Thyroid gland (tissue), 4 donors: ENCODE data around the gene SERPINB1. TPM values are rescaled to one million over a fixed set of nuclear protein-coding genes. Genes with fewer than 3 reads are reported as not detected.
A peak's percentile ranks its signal among the peaks of the same experiment; 100 is the strongest.
"Not testable (repeated sequence)": the region's sequence is repeated elsewhere in the genome, so short reads cannot be mapped to it uniquely, and the experiment has no call there.

Source experiments
- DNase-seq, 2 donors: peaks; one replicate each; pipeline ENCODE4 v3.0.0-alpha.2; 2019
- H3K27ac ChIP-seq, 3 donors: fragments of 200-600 bp; sonication (generic); 1 replicate in 2 of 3; 2 replicates in 1 of 3; pipeline ENCODE4 v1.5.1; 2016 to 2019; ENCODE audit warnings: mild to moderate bottlenecking in 1 of 3, moderate library complexity in 1 of 3
- H3K27me3 ChIP-seq: fragments of 200-600 bp; sonication (generic); one replicate; pipeline ENCODE4 v1.5.1; 2019
- H3K36me3 ChIP-seq, 2 donors: fragments of 200-600 bp; sonication (generic); one replicate each; pipeline ENCODE4 v1.5.1; 2016 to 2019
- H3K4me1 ChIP-seq, 2 donors: fragments of 200-600 bp; sonication (generic); one replicate each; pipeline ENCODE4 v1.5.1; 2017 to 2019
- H3K4me3 ChIP-seq, 3 donors: fragments of 200-600 bp; sonication (generic); replicated peaks in 1 of 3; 1 replicate in 2 of 3; 2 replicates in 1 of 3; pipeline ENCODE4 v1.5.1; 2016; ENCODE audit warnings: mild to moderate bottlenecking in 1 of 3
- H3K9me3 ChIP-seq: fragments of 200-600 bp; sonication (generic); one replicate; pipeline ENCODE4 v1.5.1; 2017
- POLR2A ChIP-seq, 2 donors: fragments of 450-650 bp; IDR thresholded peaks; one replicate each; pipeline ENCODE4 v1.6.1; 2017; ENCODE audit warnings: antibody characterized with exemption in 2 of 2, mild to moderate bottlenecking in 2 of 2, moderate library complexity in 1 of 2
- WGBS, 2 donors: methylation state at CpG; one replicate each; pipeline ENCODE4 v1.1.5; 2017; 5-methylcytosine and 5-hydroxymethylcytosine counted together
- intact Hi-C: fragments of 100-400 bp; cut with DNase I; formaldehyde crosslinking; loops from one replicate; pipeline ENCODE4 v1.15.1; 2023
- total RNA-seq, 4 donors: library from RNA; depleted of rRNA; stranded (reverse); fragments of >200 nt; gene quantifications; one replicate each; pipeline ENCODE4 v1.2.3, GENCODE V29; 2016
- TF ChIP-seq, protein P1 (sequence below), 6 experiments: fragments of 200-600 bp in 3 of 6; fragments of 450-650 bp in 3 of 6; sonication (generic) in 3 of 6; IDR thresholded peaks; one replicate each; pipeline ENCODE4 v1.5.1; 2016 to 2019; ENCODE audit warnings: antibody characterized with exemption in 6 of 6, mild to moderate bottlenecking in 2 of 6, inconsistent platforms in 1 of 6, moderate library complexity in 1 of 6

The SERPINB1 gene
- total RNA-seq, 4 donors from 2014 or later = 36.2 to 52.8 (median 43.4) TPM

GRCh38 chr6:2861060-2861821 is 19.6 kb upstream of the SERPINB1 start:
- 69 to 73% methylated on average over 9 of the region's 12 CpGs for WGBS, 2 donors
- DNase-seq = no peak
- Histone ChIP-seq H3K27ac (no peak overlapping the region), H3K36me3 (no peaks in the 10 kb centered on the region), H3K27me3 (no peaks in the 10 kb centered on the region), H3K9me3 (no peaks in the 10 kb centered on the region), H3K4me1 (peaks cover 0 to 20% of the 10 kb centered on the region in 2 donors), H3K4me3 (no peak overlapping the region)
- intact Hi-C loops = no loop called here
- TF ChIP-seq, protein P1, sequence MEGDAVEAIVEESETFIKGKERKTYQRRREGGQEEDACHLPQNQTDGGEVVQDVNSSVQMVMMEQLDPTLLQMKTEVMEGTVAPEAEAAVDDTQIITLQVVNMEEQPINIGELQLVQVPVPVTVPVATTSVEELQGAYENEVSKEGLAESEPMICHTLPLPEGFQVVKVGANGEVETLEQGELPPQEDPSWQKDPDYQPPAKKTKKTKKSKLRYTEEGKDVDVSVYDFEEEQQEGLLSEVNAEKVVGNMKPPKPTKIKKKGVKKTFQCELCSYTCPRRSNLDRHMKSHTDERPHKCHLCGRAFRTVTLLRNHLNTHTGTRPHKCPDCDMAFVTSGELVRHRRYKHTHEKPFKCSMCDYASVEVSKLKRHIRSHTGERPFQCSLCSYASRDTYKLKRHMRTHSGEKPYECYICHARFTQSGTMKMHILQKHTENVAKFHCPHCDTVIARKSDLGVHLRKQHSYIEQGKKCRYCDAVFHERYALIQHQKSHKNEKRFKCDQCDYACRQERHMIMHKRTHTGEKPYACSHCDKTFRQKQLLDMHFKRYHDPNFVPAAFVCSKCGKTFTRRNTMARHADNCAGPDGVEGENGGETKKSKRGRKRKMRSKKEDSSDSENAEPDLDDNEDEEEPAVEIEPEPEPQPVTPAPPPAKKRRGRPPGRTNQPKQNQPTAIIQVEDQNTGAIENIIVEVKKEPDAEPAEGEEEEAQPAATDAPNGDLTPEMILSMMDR (IDR thresholded peaks at IDR 0.05) = no peak
- TF ChIP-seq POLR2A (IDR thresholded peaks at IDR 0.05) = no peak

DNA sequence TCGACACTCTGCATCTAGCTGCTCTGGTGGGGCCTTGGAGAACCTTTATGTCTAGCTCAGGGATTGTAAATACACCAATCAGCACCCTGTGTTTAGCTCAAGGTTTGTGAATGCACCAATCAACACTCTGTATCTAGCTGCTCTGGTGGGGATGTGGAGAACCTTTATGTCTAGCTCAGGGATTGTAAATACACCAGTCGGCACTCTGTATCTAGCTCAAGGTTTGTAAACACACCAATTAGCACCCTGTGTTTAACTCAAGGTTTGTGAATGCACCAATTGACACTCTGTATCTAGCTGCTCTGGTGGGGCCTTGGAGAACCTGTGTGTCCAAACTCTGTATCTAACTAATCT is 19.0 kb upstream of the SERPINB1 start:
- 100% methylated on average over 2 of the region's 2 CpGs; no CpG with 5 or more reads in 1 of the 2 donors for WGBS, 2 donors
- H3K4me1 ChIP-seq = peaks cover 0 to 20% of the 10 kb centered on the region in 2 donors
- H3K27ac ChIP-seq, H3K4me3 ChIP-seq, H3K9me3 ChIP-seq, H3K27me3 ChIP-seq, H3K36me3 ChIP-seq, intact Hi-C loops, DNase-seq: not testable (repeated sequence)

GRCh38 chr6:2859798-2860705 is 18.4 kb upstream of the SERPINB1 start:
- H3K4me3 ChIP-seq, H3K27ac ChIP-seq, DNase-seq, intact Hi-C loops, H3K9me3 ChIP-seq, H3K27me3 ChIP-seq, H3K36me3 ChIP-seq: not testable (repeated sequence)
- 93% methylated on average over 7 to 18 of the region's 42 CpGs for WGBS, 2 donors
- H3K4me1 ChIP-seq = peaks cover 0 to 20% of the 10 kb centered on the region in 2 donors

GRCh38 chr6:2859185-2859700 is 17.6 kb upstream of the SERPINB1 start:
- 86 to 89% methylated on average over 4 of the region's 4 CpGs for WGBS, 2 donors
- Histone ChIP-seq H3K4me3 (no peak overlapping the region), H3K27me3 (no peaks in the 10 kb centered on the region), H3K36me3 (no peaks in the 10 kb centered on the region), H3K9me3 (no peaks in the 10 kb centered on the region), H3K27ac (peak overlapping the region in 1 of 3 donors; percentile 44), H3K4me1 (peaks cover 0 to 26% of the 10 kb centered on the region in 2 donors)
- intact Hi-C loops = no loop called here
- DNase-seq = no peak
- TF ChIP-seq, protein P1 (IDR thresholded peaks at IDR 0.05) = no peak
- no peak for TF ChIP-seq POLR2A (IDR thresholded peaks at IDR 0.05)

GRCh38 chr6:2857580-2858337 is 16.1 kb upstream of the SERPINB1 start:
- Histone ChIP-seq H3K36me3 (no peaks in the 10 kb centered on the region), H3K27me3 (no peaks in the 10 kb centered on the region), H3K4me3 (no peak overlapping the region), H3K27ac (peak overlapping the region; percentile 42 to 47 (median 44)), H3K4me1 (peaks cover 0 to 31% of the 10 kb centered on the region in 2 donors), H3K9me3 (no peaks in the 10 kb centered on the region)
- TF ChIP-seq POLR2A (IDR thresholded peaks at IDR 0.05) = no peak
- TF ChIP-seq, protein P1 (IDR thresholded peaks at IDR 0.05) = no peak
- peak in 1 of 2 donors; percentile 41 for DNase-seq
- 24 to 47% methylated on average over 18 of the region's 18 CpGs for WGBS, 2 donors
- intact Hi-C loops = no loop called here
